Natural killer cell treated with Interleukin-12 subunit alpha and Interleukin-12 subunit beta and Interleukin-15 and Interleukin-18, amount 100 ng/mL, for 72 hours (primary cell): ENCODE results near the gene ABHD12B. TPM values are rescaled to one million over a fixed set of nuclear protein-coding genes. Genes with fewer than 3 reads are reported as not detected.
A peak's percentile ranks its signal among the peaks of the same experiment; 100 is the strongest.

ENCODE experiments used
- ATAC-seq, 2 donors: fragments of 150-1000 bp; cut with Tn5 transposase in 1 of 2; sonication (Bioruptor Pico), chemical (Tn5 transposase) in 1 of 2; 2 replicates each; pipeline ENCODE4 v1.10.0; 2021
- DNase-seq: peaks from one replicate; pipeline ENCODE4 v3.0.0; 2022; ENCODE audit warnings: low spot score
- H3K27ac Mint-ChIP-seq, 2 donors: 1 replicate in 1 of 2; 2 replicates in 1 of 2; pipeline ENCODE4 v1.8.0; 2022; ENCODE audit warnings: mixed read lengths in 2 of 2, mild to moderate bottlenecking in 1 of 2, moderate library complexity in 1 of 2
- H3K27me3 Mint-ChIP-seq, 2 donors: 1 replicate in 1 of 2; 2 replicates in 1 of 2; pipeline ENCODE4 v1.8.0; 2022; ENCODE audit warnings: mixed read lengths in 2 of 2
- H3K36me3 Mint-ChIP-seq: one replicate; pipeline ENCODE4 v1.8.0; 2022; ENCODE audit warnings: mixed read lengths
- H3K4me1 Mint-ChIP-seq, 2 donors: 1 replicate in 1 of 2; 2 replicates in 1 of 2; pipeline ENCODE4 v1.8.0; 2022; ENCODE audit warnings: low read depth in 2 of 2, mixed read lengths in 2 of 2, mild to moderate bottlenecking in 1 of 2
- H3K4me3 Mint-ChIP-seq: one replicate; pipeline ENCODE4 v1.8.0; 2022; ENCODE audit warnings: mixed read lengths
- H3K9me3 Mint-ChIP-seq: 2 replicates; pipeline ENCODE4 v1.8.0; 2022; ENCODE audit warnings: mixed read lengths
- total RNA-seq, 2 donors: library from RNA; stranded (reverse); gene quantifications; one replicate each; pipeline ENCODE4 v1.2.3, GENCODE V29; 2022

The ABHD12B gene
- total RNA-seq, 2 donors from 2014 or later = 0.73 TPM; not detected in 1

DNA sequence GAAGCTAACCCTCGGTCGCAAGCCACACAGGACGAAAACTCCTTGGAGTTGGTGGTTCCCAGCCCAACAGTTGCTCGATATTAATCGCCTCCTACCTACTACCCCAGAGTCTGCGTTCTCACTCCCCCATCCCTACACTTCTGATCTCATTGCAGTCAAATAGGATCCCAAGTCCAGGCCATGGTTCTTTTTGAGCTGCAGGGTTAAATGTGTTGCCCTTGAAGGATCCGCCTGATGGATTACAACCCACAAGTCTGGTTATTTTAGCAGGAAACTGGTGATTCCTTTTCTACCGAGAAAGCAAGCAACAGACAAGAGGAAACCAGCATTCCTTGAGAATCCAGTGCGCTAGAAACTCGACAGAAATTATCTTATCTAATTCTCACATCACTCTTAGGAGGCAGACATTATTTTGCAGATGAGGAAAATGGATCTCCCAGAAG, 40.1 kb upstream of the ABHD12B start:
- no peak for ATAC-seq
- H3K36me3 Mint-ChIP-seq = no peaks in the 10 kb centered on the region
- no peaks in the 10 kb centered on the region for H3K9me3 Mint-ChIP-seq
- H3K27ac Mint-ChIP-seq = peak overlapping the region; percentile 79 to 90
- H3K4me3 Mint-ChIP-seq = peak overlapping the region; percentile 94
- no peak for DNase-seq
- H3K4me1 Mint-ChIP-seq = peaks cover 35 to 39% of the 10 kb centered on the region in 2 donors
- peaks cover 0 to 3% of the 10 kb centered on the region in 2 donors for H3K27me3 Mint-ChIP-seq

DNA sequence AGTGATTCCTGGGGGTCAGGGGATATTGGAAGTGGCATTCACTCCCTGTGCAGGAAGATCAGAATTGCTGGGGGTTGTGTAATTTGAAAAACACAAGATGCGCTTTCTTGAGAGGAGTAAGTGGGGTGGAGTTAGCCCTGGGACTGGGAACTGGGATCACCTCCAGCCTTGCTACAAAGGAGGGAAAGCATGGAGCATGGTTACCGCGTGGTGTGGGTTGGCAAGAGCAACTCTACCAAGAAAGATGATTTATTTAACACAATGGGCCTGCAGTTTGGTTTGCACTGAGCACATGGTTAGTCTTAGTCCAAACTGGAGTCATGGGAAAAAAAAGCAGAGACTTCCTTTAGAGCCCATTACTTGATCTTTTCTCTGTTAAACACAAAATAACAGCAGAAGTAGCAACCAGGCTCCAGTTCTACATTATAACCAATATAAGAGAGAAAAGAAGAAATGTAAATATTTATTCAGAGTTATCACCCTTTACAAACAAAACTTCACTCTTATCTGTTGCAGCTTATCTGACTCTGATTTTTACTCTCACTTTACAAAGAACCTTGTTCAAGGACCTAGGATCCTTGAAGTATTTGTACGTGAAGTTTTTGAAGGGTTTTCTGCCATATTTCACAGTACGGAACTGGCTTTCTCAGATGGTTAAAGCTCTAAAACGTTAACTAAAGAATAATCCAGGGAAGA, 38.8 kb upstream of the ABHD12B start:
- Mint-ChIP-seq H3K9me3 (no peaks in the 10 kb centered on the region), H3K27ac (no peak overlapping the region), H3K4me3 (peak overlapping the region; percentile 26), H3K27me3 (peaks cover 0 to 5% of the 10 kb centered on the region in 2 donors), H3K36me3 (no peaks in the 10 kb centered on the region), H3K4me1 (peaks cover 33 to 35% of the 10 kb centered on the region in 2 donors)
- DNase-seq (no peak), ATAC-seq (no peak)

DNA sequence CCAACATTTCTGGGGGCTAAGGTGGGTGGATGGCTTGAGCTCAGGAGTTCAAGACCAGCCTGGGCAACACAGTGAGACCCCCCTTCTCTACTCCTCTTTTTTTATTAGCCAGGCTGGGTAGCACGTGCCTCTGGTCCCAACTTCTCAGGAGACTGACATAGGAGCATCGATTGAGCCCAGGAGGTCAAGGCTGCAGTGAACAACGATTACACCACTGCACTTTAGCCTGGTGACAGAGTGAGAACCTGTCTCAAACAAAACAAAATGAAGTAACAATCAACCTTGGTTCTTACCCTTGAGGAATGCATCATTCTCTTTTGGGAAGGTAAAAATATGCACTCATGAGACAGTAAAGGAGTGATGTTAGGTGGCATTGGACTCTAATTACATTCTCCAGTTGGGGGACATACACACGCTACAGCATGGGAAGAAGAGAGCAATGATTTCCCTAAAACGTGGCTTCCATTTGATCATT, 37.0 kb upstream of the ABHD12B start:
- Mint-ChIP-seq H3K36me3 (no peaks in the 10 kb centered on the region), H3K27ac (no peak overlapping the region), H3K27me3 (peaks cover 5 to 8% of the 10 kb centered on the region in 2 donors), H3K4me1 (peaks cover 22 to 28% of the 10 kb centered on the region in 2 donors), H3K4me3 (no peak overlapping the region), H3K9me3 (no peaks in the 10 kb centered on the region)
- no peak for ATAC-seq
- no peak for DNase-seq

DNA sequence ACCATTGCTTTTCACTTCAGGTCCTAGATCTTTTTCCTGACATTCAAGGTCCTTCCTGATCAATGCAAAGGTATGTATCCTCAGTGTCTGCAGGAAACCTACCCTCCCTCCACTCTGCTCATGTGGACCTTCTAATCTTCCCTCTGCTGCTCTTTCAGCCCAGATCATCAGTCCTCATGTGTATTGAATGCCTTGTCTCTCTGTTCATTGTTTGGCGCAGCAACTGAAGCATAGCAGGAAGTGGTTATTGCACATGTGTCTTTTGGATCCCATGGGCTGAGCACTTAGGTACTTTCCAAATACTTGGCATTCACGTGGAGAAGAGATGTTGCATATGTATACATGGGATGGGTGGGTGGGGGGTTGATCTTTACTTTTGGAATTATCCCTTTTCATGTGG, 36.6 kb upstream of the ABHD12B start:
- no peak overlapping the region for H3K4me3 Mint-ChIP-seq

DNA sequence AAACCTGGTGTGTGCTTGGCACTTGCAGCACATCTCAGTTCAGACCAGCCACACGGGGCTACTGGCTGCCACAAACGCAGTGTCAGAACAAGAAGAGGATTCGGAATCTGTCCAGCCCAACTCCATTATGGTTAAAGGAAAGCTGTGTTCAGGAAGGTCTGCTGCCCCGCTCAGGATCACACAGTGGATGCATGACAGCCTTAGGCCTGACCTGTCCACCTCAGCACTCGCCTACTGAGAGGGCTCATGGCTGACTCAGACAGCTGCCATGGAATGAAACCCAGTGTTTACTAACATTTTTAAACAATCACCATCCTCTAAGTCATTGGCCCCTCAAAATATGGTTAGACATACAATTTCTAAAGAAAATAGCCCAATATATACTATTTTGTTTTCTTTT, 35.3 kb upstream of the ABHD12B start:
- H3K9me3 Mint-ChIP-seq = no peaks in the 10 kb centered on the region
- H3K4me3 Mint-ChIP-seq = no peak overlapping the region
- peaks cover 13 to 14% of the 10 kb centered on the region in 2 donors for H3K27me3 Mint-ChIP-seq
- no peak for ATAC-seq
- peaks cover 8% of the 10 kb centered on the region for H3K36me3 Mint-ChIP-seq
- no peak for DNase-seq
- peaks cover 18 to 22% of the 10 kb centered on the region in 2 donors for H3K4me1 Mint-ChIP-seq
- H3K27ac Mint-ChIP-seq = no peak overlapping the region

More for the DNA sequence above, 36.6 kb upstream of the ABHD12B start:
- ATAC-seq (no peak), DNase-seq (no peak)
- H3K9me3 Mint-ChIP-seq = no peaks in the 10 kb centered on the region
- H3K4me1 Mint-ChIP-seq = peaks cover 21 to 25% of the 10 kb centered on the region in 2 donors
- no peak overlapping the region for H3K27ac Mint-ChIP-seq
- peaks cover 5 to 8% of the 10 kb centered on the region in 2 donors for H3K27me3 Mint-ChIP-seq
- no peaks in the 10 kb centered on the region for H3K36me3 Mint-ChIP-seq

GRCh38 chr14:50837271-50837670, 34.6 kb upstream of the ABHD12B start:
- ATAC-seq (no peak), DNase-seq (no peak)
- Mint-ChIP-seq H3K36me3 (peaks cover 8% of the 10 kb centered on the region), H3K27ac (no peak overlapping the region), H3K4me1 (peaks cover 13 to 17% of the 10 kb centered on the region in 2 donors), H3K4me3 (no peak overlapping the region), H3K27me3 (peaks cover 13 to 14% of the 10 kb centered on the region in 2 donors), H3K9me3 (no peaks in the 10 kb centered on the region)

DNA sequence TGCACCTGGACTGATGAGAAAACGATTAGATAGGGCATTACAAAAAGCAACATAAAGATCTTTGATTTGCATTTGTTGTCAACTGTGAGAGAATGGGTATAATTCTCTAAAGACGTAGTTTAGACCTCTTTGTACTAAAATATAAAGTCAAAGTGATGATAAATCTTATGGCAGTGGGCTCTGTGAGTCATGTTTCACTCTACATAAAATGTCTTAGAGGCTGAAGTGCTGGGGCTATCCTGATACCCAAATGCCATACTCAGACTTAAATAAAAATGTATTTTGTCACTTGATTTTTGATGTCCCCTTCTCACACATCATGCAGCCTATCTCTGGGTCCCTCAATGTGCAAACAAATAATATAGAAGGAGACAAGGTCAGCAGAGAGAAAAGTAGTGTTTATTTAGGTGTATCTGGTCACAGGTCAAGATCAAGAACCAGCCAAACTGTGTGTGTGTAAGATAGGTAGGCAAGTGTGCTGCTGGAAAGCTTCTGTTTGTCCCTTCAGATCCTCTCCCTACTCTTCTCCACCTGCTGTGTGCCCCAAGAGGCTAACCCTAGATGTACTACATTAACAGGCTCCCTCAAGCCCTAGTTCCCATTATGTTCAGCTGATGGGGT, 33.9 kb upstream of the ABHD12B start:
- Mint-ChIP-seq H3K9me3 (no peaks in the 10 kb centered on the region), H3K27ac (no peak overlapping the region), H3K4me3 (no peak overlapping the region), H3K4me1 (peaks cover 13 to 17% of the 10 kb centered on the region in 2 donors), H3K27me3 (peaks cover 13 to 14% of the 10 kb centered on the region in 2 donors), H3K36me3 (peaks cover 8% of the 10 kb centered on the region)
- no peak for ATAC-seq
- DNase-seq = no peak

DNA sequence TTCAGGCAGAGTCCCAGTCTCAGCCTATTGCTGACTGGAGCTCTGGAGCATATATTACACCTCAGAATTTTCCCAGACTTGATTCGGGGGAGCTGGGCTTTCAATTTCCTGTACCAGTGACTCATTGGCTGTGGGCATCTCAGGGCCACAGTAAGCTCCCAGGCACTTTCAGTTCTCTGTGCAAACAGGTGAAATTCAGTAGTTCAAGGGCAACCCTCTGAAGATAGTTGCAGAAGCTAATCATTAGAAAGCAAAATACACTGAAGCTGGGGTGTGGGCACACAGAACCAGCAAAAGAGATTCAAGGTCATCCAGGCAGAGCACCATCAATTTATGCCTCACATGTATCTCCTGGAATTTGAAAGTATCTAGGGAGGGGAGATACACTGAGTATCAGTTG, 32.8 kb upstream of the ABHD12B start:
- Mint-ChIP-seq H3K4me3 (no peak overlapping the region), H3K36me3 (peaks cover 8% of the 10 kb centered on the region), H3K9me3 (no peaks in the 10 kb centered on the region), H3K27ac (no peak overlapping the region), H3K27me3 (peaks cover 13 to 14% of the 10 kb centered on the region in 2 donors), H3K4me1 (peaks cover 13 to 17% of the 10 kb centered on the region in 2 donors)
- DNase-seq = no peak
- ATAC-seq = peak in 1 of 2 donors; percentile 43

DNA sequence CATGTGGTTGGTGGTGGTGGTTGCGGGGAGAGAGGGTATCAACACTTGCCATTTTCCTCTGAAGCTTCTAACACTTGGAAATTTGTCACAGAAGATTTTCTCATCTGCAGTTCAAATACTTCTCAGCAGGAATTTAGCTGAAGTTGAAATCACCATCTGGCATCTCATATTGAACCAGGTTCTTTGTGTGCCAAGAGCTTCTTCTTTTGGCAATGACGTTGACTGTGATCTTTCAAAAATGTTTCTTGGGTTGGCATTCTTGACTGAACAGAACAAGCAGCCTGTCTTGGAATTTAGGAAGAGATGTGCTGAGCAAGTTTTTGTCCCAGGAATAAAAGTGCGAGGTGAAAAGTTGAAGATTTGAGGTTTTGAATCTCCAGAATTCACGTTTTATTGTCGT, 32.2 kb upstream of the ABHD12B start:
- H3K36me3 Mint-ChIP-seq = peaks cover 8% of the 10 kb centered on the region
- H3K27me3 Mint-ChIP-seq = peaks cover 11 to 13% of the 10 kb centered on the region in 2 donors
- H3K4me1 Mint-ChIP-seq = peaks cover 12 to 17% of the 10 kb centered on the region in 2 donors
- H3K4me3 Mint-ChIP-seq = no peak overlapping the region
- no peaks in the 10 kb centered on the region for H3K9me3 Mint-ChIP-seq
- no peak overlapping the region for H3K27ac Mint-ChIP-seq
- no peak for ATAC-seq
- DNase-seq = no peak

DNA sequence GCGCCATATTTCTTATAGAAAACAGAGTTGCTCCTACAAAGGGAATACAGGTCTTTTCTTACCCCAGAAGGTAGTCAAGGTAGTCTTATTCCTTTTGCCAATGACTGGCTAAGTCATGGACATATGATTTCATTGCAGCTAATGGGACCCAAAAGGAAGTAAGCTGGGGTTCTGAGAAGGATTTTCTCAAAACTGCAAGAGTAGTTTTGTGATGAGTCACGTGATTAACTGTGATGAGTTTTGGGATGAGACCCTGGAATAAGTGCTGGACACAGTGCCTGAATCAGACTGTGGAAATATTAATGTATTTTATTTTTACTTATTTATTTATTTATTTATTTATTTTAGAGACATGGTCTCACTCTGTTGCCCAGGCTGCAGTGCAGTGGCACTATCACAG, 27.5 kb upstream of the ABHD12B start:
- H3K36me3 Mint-ChIP-seq = peaks cover 8% of the 10 kb centered on the region
- no peak overlapping the region for H3K4me3 Mint-ChIP-seq
- H3K9me3 Mint-ChIP-seq = no peaks in the 10 kb centered on the region
- H3K27ac Mint-ChIP-seq = no peak overlapping the region
- H3K27me3 Mint-ChIP-seq = peaks cover 12 to 20% of the 10 kb centered on the region in 2 donors
- no peak for DNase-seq
- no peak for ATAC-seq
- H3K4me1 Mint-ChIP-seq = no peaks in the 10 kb centered on the region

GRCh38 chr14:50845166-50845565, 26.7 kb upstream of the ABHD12B start:
- H3K27me3 Mint-ChIP-seq = peaks cover 12 to 20% of the 10 kb centered on the region in 2 donors
- no peaks in the 10 kb centered on the region for H3K4me1 Mint-ChIP-seq
- peaks cover 8% of the 10 kb centered on the region for H3K36me3 Mint-ChIP-seq
- ATAC-seq = no peak
- H3K27ac Mint-ChIP-seq = no peak overlapping the region
- H3K9me3 Mint-ChIP-seq = no peaks in the 10 kb centered on the region
- no peak overlapping the region for H3K4me3 Mint-ChIP-seq
- no peak for DNase-seq

DNA sequence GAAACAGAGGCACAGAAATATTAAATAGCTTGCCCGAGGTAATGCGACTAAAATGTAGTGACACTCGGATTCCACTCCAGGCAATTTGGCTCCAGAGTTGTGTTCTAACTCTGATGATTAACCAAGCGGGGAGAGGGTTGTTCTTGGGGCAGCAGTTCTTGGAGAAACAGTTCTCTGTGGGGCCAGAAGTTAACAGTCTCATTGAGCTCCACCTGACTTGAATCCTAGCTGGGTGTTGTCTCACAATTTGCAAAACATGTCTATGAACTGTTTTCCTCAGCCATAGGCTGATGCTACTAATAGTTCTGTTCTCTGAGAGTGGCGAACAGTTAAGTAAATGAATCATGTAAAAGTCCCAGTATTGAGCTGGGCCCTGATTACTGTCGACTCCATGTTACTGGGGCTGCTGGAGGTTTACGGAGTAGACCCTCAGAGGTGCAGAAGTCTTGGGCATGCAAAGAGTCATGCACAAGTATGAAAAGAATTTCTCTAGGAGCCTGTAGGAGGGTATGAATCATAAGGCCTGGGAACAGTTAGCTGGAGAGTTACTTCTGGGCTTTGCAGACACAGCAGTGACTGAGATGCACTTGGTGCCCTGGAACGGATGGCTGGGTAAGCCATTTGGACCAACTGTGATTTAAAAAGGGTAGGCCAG, 25.5 kb upstream of the ABHD12B start:
- H3K27me3 Mint-ChIP-seq = peaks cover 5 to 11% of the 10 kb centered on the region in 2 donors
- no peaks in the 10 kb centered on the region for H3K4me1 Mint-ChIP-seq
- H3K9me3 Mint-ChIP-seq = no peaks in the 10 kb centered on the region
- no peak overlapping the region for H3K27ac Mint-ChIP-seq
- H3K36me3 Mint-ChIP-seq = no peaks in the 10 kb centered on the region
- DNase-seq (no peak), ATAC-seq (no peak)
- no peak overlapping the region for H3K4me3 Mint-ChIP-seq

GRCh38 chr14:50853891-50854290, 18.0 kb upstream of the ABHD12B start:
- Mint-ChIP-seq H3K27me3 (peaks cover 0 to 2% of the 10 kb centered on the region in 2 donors), H3K27ac (no peak overlapping the region), H3K9me3 (no peaks in the 10 kb centered on the region), H3K4me1 (no peaks in the 10 kb centered on the region), H3K4me3 (no peak overlapping the region), H3K36me3 (no peaks in the 10 kb centered on the region)
- DNase-seq = no peak
- no peak for ATAC-seq

- Mint-ChIP-seq H3K27ac (no peak overlapping the region), H3K4me1 (no peaks in the 10 kb centered on the region), H3K9me3 (no peaks in the 10 kb centered on the region), H3K4me3 (no peak overlapping the region), H3K27me3 (no peaks in the 10 kb centered on the region), H3K36me3 (no peaks in the 10 kb centered on the region)
- DNase-seq (no peak), ATAC-seq (no peak)
Observed at GRCh38 chr14:50854521-50854920, 17.3 kb upstream of the ABHD12B start.
